Frontal cortex (tissue), 4 donors: Measurements from ENCODE around the gene TEDC2. TPM values are rescaled to one million over a fixed set of nuclear protein-coding genes. Genes with fewer than 3 reads are reported as not detected.
"Not testable (repeated sequence)": the region's sequence is repeated elsewhere in the genome, so short reads cannot be mapped to it uniquely, and the experiment has no call there.

Source experiments
- DNase-seq, 2 donors: peaks; one replicate each; pipeline ENCODE4 v3.0.0; 2012; ENCODE audit warnings: low spot score in 2 of 2
- FAIRE-seq: peaks from 2 replicates; lab custom pipeline; 2012; peaks lifted over from hg19 to GRCh38; lab: Jason Lieb, UNC
- total RNA-seq: library from RNA; depleted of rRNA; stranded (reverse); fragments of >200 nt; gene quantifications from one replicate; pipeline ENCODE4 v1.2.3, GENCODE V29; 2014
- donor health status: control.
- donor health status: control.
- donor health status: control.

Gene TEDC2
- total RNA-seq, 1 donor from 2014 or later: 7.7 TPM

- DNase-seq (no peak), FAIRE-seq (no peak)
Observed at GRCh38 chr16:2436110-2436509, 23.8 kb upstream of the TEDC2 start.

- no peak for DNase-seq
- no peak for FAIRE-seq
Observed at GRCh38 chr16:2437032-2437790, 22.7 kb upstream of the TEDC2 start.

- FAIRE-seq (no peak), DNase-seq (no peak)
Observed at GRCh38 chr16:2438121-2438520, 21.8 kb upstream of the TEDC2 start.

GRCh38 chr16:2439598-2439997 lies 20.3 kb upstream of the TEDC2 start:
- FAIRE-seq (no peak), DNase-seq (no peak)

GRCh38 chr16:2441143-2441804 lies 18.6 kb upstream of the TEDC2 start:
- FAIRE-seq: not testable (repeated sequence)

GRCh38 chr16:2443555-2443954 lies 16.4 kb upstream of the TEDC2 start:
- DNase-seq (no peak), FAIRE-seq (no peak)

More at GRCh38 chr16:2441143-2441804, 18.6 kb upstream of the TEDC2 start:
- not testable (repeated sequence) for DNase-seq

GRCh38 chr16:2447920-2448583 lies 11.9 kb upstream of the TEDC2 start:
- FAIRE-seq (no peak), DNase-seq (no peak)

- FAIRE-seq: no peak
Observed at GRCh38 chr16:2449118-2449517, 10.8 kb upstream of the TEDC2 start.

GRCh38 chr16:2450535-2450934 lies 9.4 kb upstream of the TEDC2 start:
- DNase-seq (peak; percentile 55 to 66), FAIRE-seq (no peak)

More at GRCh38 chr16:2449118-2449517, 10.8 kb upstream of the TEDC2 start:
- no peak for DNase-seq

GRCh38 chr16:2450975-2451381 lies 8.9 kb upstream of the TEDC2 start:
- no peak for DNase-seq
- no peak for FAIRE-seq

GRCh38 chr16:2451851-2452320 lies 8.0 kb upstream of the TEDC2 start:
- DNase-seq: no peak
- no peak for FAIRE-seq

GRCh38 chr16:2452650-2453049 lies 7.3 kb upstream of the TEDC2 start:
- FAIRE-seq (no peak), DNase-seq (no peak)

- no peak for FAIRE-seq
Observed at GRCh38 chr16:2455081-2455845, 4.6 kb upstream of the TEDC2 start.

GRCh38 chr16:2456551-2457153 lies 3.3 kb upstream of the TEDC2 start:
- DNase-seq (no peak), FAIRE-seq (no peak)

More at GRCh38 chr16:2455081-2455845, 4.6 kb upstream of the TEDC2 start:
- no peak for DNase-seq

- FAIRE-seq (no peak), DNase-seq (no peak)
Observed at GRCh38 chr16:2457267-2457666, 2.6 kb upstream of the TEDC2 start.

- no peak for DNase-seq
- no peak for FAIRE-seq
Observed at GRCh38 chr16:2457946-2458345, 2.0 kb upstream of the TEDC2 start.

GRCh38 chr16:2458887-2459646 lies 842 bp upstream of the TEDC2 start:
- DNase-seq (no peak), FAIRE-seq (no peak)

- no peak for FAIRE-seq
- no peak for DNase-seq
Observed at GRCh38 chr16:2460391-2460713, 443 bp downstream of the TEDC2 start.

GRCh38 chr16:2460916-2461315 lies 1.0 kb downstream of the TEDC2 start:
- DNase-seq (no peak), FAIRE-seq (no peak)
